ENCODE results near the gene CHCHD6. TPM values are rescaled to one million over a fixed set of nuclear protein-coding genes. Genes with fewer than 3 reads are reported as not detected.

Gene CHCHD6
- total RNA-seq, 1 experiment from 2014 or later = 40.9 TPM

- no peak overlapping the region for H3K4me3 Mint-ChIP-seq
Observed at GRCh38 chr3:126731044-126731443, 27.0 kb downstream of the CHCHD6 start.

GRCh38 chr3:126732281-126733060 lies 28.4 kb downstream of the CHCHD6 start:
- Mint-ChIP-seq H3K36me3 (peaks cover 21% of the 10 kb centered on the region), H3K9me3 (peaks cover 2% of the 10 kb centered on the region; the same call in 1 of the 2 replicates), H3K27me3 (ENCODE audit: low read depth) (no peaks in the 10 kb centered on the region), H3K27ac (no peak overlapping the region), H3K4me1 (no peaks in the 10 kb centered on the region; the same call in 1 of the 2 replicates), H3K4me3 (no peak overlapping the region)
- TF ChIP-seq MAX (CRISPR knock-in tag; IDR thresholded peaks at IDR 0.05) (no peak), MLX (CRISPR knock-in tag; IDR thresholded peaks at IDR 0.05) (no peak), NR2C2 (CRISPR knock-in tag; IDR thresholded peaks at IDR 0.05) (no peak), USF2 (CRISPR knock-in tag; IDR thresholded peaks at IDR 0.05) (no peak), CREB1 (CRISPR knock-in tag; IDR thresholded peaks at IDR 0.05) (no peak), ZNF317 (CRISPR knock-in tag; IDR thresholded peaks at IDR 0.05; ENCODE audit: borderline replicate concordance, low read depth) (no peak), ATF3 (CRISPR knock-in tag; conservative IDR thresholded peaks at IDR 0.05) (no peak), ZNF671 (CRISPR knock-in tag; IDR thresholded peaks at IDR 0.05) (no peak), GABPB1 (CRISPR knock-in tag; IDR thresholded peaks at IDR 0.05) (no peak), AFF4 (CRISPR knock-in tag; IDR thresholded peaks at IDR 0.05; ENCODE audit: borderline replicate concordance) (no peak), ZNF232 (CRISPR knock-in tag; IDR thresholded peaks at IDR 0.05) (no peak), NR1H2 (CRISPR knock-in tag; IDR thresholded peaks at IDR 0.05) (no peak), MXD4 (CRISPR knock-in tag; IDR thresholded peaks at IDR 0.05; ENCODE audit: borderline replicate concordance) (no peak), GTF2I (CRISPR knock-in tag; conservative IDR thresholded peaks at IDR 0.05) (no peak), ZNF532 (CRISPR knock-in tag; IDR thresholded peaks at IDR 0.05; ENCODE audit: borderline replicate concordance) (no peak), GRHL2 (CRISPR knock-in tag; IDR thresholded peaks at IDR 0.05; ENCODE audit: insufficient replicate concordance, severe bottlenecking) (no peak)
- no peak for DNase-seq (ENCODE audit: low spot score)
- CTCF ChIA-PET = no interaction called here
- POLR2A ChIA-PET = no interaction called here
- no peak for ATAC-seq

More at GRCh38 chr3:126731044-126731443, 27.0 kb downstream of the CHCHD6 start:
- ATAC-seq = no peak
- DNase-seq (ENCODE audit: low spot score) = no peak
- CTCF ChIA-PET = interaction anchor here (0.6 kb wide), 1 partner anchor 260 kb away, joined by 3 read pairs; no protein-coding TSS in a partner anchor
- H3K36me3 Mint-ChIP-seq = peaks cover 23% of the 10 kb centered on the region
- H3K4me1 Mint-ChIP-seq = no peaks in the 10 kb centered on the region
- no peaks in the 10 kb centered on the region for H3K27me3 Mint-ChIP-seq (ENCODE audit: low read depth)
- POLR2A ChIA-PET = interaction anchor here (0.7 kb wide), 1 partner anchor 296 kb away, joined by 6 read pairs; no protein-coding TSS in a partner anchor
- 0 out of 2 replicates have a peak, but pooled peaks cover 2% of the 10 kb centered on the region for H3K9me3 Mint-ChIP-seq
- H3K27ac Mint-ChIP-seq = no peak overlapping the region
- no peak for TF ChIP-seq RORB (CRISPR knock-in tag; IDR thresholded peaks at IDR 0.05)

All from WTC11 (cell line).